ENCODE measurements around the gene RAB30.
"Not testable (repeated sequence)": the region's sequence is repeated elsewhere in the genome, so short reads cannot be mapped to it uniquely, and the experiment has no call there.

RAB30 gene

DNA sequence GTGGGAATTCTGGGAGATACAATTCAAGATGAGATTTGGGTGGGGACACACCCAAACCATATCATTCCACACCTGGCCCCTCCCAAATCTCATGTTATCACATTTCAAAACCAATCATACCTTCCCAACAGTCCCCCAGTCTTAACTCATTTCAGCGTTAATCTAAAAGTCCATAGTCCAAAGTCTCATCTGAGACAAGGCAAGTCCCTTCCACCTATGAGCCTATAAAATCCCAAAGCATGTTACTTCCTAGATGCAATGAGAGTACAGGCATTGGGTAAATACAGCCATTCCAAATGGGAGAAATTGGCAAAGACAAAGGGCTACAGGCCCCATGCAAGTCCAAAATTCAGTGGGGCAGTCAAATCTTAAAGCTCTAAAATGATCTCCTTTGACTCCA is 128.3 kb downstream of the RAB30 start:
- DNase-seq (ENCODE audit: low spot score): not testable (repeated sequence)

DNA sequence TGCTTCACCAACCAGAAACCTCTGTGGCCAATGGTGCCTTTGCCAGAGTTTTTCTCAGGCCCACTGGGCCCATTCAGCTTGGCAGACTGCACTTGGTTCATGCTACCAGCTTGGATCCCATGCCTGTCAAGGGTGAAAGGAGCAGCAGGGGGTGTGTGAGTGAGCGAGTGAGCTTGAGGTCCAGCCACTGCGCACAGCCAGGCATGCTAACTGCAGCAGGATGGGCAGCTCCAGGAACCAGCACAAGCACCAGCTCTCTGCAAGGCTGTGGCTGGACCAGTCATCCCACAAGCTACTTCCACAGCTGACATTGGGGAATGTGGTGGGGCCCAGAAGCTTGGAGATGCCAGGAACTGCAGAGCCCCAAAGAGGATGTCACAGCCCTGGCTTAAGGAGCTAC is 129.3 kb downstream of the RAB30 start:
- DNase-seq (ENCODE audit: low spot score): no peak

DNA sequence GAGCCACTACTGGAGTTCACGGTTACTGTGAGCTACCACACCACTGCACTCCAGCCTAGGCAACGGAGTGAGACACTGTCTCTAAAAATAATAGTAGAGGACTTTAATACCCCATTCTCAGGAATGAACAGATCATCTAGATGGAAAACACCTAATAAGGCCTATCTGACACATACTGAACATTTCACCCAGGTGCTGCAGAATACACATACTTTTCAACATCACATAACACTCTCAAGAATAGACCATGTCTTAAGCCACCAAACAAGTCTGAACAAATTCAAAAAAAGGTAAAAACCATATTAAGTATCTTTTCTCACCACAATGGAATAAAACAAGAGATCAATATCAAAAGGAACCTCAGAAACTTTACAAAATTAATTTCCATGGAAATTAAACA is 132.2 kb downstream of the RAB30 start:
- DNase-seq (ENCODE audit: low spot score): no peak

DNA sequence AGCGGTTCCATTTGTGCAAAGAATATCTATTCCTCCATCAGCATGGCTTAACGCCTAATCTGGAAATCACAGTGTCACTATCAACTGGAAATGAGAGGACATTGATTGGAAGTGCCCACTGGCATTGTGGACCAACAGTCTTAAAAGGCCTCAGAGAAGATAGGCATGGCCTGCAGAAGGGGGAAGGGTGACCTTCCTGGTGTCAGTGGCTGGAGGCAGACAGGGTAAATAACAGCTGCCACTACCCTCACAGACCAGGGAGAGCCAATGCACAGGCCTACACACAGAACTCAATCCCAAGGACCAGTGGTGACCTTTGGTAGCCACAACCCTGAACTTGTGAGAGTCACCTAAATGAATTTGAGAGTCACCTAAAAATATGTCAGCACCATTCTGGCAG is 134.1 kb downstream of the RAB30 start:
- no peak for DNase-seq (ENCODE audit: low spot score)

DNA sequence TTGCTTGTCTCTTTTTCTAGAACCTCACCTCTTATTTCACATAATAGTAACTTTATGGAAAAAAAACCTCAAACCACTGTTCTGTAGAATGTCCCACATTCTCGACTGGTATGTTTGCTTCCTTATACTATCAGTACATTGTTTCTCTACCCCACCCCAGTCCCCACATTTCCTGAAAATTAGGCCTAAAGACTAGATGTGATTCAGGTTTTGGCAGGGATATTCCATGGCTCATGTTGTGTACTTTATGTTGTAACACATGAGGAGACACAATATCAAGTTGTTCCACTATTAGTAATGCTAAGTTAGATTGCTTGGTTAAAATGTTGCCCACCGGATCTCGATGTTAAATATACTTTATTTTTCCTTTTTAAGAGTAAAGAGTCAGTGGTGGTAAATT is 135.4 kb downstream of the RAB30 start:
- no peak for DNase-seq (ENCODE audit: low spot score)

DNA sequence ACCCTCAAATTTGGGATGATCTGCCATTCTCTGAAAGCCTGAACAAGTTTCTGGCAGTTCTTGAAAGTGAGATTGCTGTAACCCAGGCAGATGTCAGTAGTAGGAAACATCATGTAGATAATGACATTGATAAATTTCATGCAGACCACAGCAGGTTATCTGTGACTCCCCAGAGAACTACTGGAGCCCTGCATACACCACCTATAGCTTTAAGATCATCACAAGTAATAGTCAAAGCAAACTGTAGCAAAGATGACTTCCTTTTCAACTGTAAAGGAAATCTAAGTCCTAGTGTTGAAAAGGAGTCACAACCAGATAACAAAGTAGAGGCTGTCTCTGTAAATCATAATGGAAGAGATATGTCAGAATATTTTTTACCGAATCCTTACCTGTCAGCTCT is 139.1 kb downstream of the RAB30 start:
- no peak for DNase-seq (ENCODE audit: low spot score)

DNA sequence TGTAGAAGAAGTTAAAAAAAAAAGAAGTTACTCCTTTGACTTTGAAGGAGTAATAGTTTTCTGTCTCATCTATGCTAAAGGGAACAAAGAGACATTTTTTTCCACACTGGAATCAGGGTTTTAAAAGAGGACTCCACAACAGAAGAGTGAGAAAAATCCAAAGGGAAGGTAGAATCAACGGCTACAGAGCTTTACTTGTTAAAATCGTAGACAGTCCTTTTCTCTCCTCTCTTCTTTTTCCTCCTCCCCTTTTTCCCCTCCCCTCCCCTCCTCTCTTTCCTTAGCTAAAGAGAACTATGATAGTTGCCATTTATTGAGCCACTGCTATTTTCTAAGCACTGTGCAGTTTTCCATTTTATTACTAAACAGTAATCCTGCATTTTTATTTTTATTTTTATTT is 141.0 kb downstream of the RAB30 start:
- no peak for DNase-seq (ENCODE audit: low spot score)

DNA sequence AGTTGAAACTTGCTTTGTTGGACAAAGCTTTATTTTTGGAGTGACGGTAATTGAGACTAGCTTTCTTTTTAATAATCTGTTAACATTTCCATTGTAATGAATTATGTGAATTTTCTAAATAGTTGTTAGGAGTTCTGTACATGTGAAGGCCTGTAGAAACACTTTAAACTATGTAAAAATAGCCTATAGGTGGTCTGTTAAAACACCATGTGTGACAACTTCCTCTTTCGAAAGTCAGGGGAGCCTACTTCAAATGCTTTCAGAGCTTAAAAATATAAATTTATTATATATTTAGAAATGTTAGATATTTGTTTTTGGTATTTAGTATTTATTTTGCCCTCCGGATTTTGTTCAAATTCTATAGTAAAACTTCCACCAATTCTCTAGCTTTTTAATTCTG is 141.5 kb downstream of the RAB30 start:
- no peak for DNase-seq (ENCODE audit: low spot score)

DNA sequence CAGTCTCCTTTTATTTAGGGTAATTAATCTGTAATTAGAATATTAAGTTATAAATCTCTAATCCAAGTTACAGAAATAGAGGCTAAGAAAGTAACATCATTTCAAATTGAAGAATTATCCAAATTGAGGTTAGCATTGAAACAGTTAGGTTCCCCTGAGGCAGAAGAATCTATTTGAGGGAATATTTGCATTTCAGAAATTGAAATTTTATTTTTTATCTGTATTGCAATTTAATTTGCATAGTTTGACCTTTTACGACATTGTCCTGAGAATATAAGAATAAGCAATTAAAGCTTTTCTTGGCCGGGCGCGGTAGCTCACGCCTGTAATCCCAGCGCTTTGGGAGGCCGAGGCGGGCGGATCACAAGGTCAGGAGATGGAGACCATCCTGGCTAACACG is 142.6 kb downstream of the RAB30 start:
- DNase-seq (ENCODE audit: low spot score): no peak

DNA sequence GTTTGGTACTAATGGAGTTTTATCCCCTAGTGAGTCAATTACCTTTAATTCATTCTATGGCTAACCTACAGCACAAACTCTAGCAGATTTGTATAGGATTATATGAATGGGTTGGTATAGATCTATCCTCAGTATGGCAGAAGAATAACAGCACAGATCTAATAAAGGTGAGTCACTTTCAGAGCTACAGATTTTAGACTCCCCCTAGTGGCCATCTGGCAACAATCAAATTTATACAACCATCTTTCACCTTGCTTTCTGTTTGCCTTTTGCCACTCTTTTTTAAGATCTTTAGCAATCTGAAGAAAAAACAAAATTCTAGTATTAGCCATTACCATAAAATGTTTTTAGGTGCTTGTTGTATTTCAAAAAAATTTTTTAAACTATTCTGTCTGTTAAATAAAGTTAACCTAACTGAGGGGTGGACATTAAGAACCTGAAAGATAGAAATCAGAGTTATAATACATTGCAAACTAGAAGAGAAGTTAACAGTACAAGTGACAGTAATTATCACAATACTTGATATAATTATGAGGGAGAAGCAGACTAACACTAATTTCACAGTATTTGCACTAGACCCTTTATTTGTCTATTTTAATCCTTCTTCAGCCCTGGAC is 144.3 kb downstream of the RAB30 start:
- DNase-seq (ENCODE audit: low spot score): peak; percentile 38

DNA sequence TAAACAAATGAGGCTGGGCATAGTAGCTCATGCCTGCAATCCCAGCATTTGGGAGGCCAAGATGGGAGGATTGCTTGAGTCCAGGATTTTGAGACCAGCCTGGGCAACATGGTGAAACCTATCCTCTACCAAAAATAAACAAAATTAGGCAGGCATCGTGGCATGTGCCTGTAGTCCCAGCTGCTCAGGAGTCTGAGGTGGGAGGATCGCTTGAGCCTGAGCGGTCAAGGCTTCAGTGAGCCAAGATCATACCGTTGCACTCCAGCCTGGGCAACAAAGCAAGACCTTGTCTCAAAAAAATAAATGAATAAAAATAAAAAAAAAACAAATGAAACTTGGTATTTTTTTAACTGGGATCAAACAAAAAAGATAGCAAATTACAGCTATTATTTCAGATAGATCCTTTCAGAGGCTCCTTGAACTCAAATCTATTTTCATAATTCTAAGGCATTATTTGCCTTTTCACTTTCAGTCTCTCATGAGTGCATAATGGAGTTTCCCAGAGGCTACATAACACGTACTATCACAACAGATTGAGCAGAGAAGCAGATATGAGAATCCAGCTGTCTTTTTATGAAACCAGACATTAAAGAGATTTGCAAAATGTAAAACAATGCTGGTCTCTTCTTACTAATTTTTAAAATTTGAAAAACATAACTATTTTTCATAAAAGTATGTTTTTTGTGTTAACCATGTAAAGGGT is 147.0 kb downstream of the RAB30 start:
- no peak for DNase-seq (ENCODE audit: low spot score)
